Measurements from ENCODE around the gene OR2C1.

OR2C1 gene

GRCh38 chr16:3388325-3388724, 32.6 kb downstream of the OR2C1 start:
- DNase-seq (ENCODE audit: low read depth) = no peak
- no peak for TF ChIP-seq CTCF (IDR thresholded peaks at IDR 0.05; ENCODE audit: low read length, missing control alignments)
- no peak overlapping the region for H3K4me3 ChIP-seq (replicated peaks; ENCODE audit: low read depth, low read length)

- DNase-seq (ENCODE audit: low read depth) = no peak
- no peak overlapping the region for H3K4me3 ChIP-seq (replicated peaks; ENCODE audit: low read depth, low read length)
- no peak for TF ChIP-seq CTCF (IDR thresholded peaks at IDR 0.05; ENCODE audit: low read length, missing control alignments)
Measured at GRCh38 chr16:3389663-3390338, 34.1 kb downstream of the OR2C1 start.

DNA sequence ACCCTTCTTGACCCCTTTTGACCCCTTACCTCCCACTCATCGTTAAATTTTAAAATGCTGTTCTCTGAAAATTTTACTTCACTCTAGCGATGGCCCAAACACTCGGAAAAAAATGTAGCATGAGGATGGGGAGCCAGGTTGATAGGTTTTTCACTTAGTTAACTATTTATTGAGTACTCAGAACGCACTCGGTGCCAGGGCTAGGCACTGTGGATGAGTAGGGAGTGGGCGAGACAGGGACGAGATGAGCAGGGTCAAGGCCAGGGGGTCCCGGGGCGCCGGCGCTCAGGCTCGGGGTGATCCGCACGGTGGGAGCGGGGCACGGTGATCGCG, 44.7 kb downstream of the OR2C1 start:
- no peak for TF ChIP-seq CTCF (IDR thresholded peaks at IDR 0.05; ENCODE audit: low read length, missing control alignments)
- no peak for DNase-seq (ENCODE audit: low read depth)
- H3K4me3 ChIP-seq (replicated peaks; ENCODE audit: low read depth, low read length) = peak overlapping the region; percentile 76

GRCh38 chr16:3400779-3401688, 45.3 kb downstream of the OR2C1 start, which contains the start of the genes ZNF174 and ZSCAN32:
TSS of gene ZNF174 (plus strand) at chr16:3401215. CDS start at chr16:3402005, 790 bp downstream.
TSS of gene ZSCAN32 (minus strand) at chr16:3401004. CDS start at chr16:3397557, 3,447 bp downstream.
- peak; percentile 99 for DNase-seq (ENCODE audit: low read depth)
- TF ChIP-seq CTCF (IDR thresholded peaks at IDR 0.05; ENCODE audit: low read length, missing control alignments) = no peak
- H3K4me3 ChIP-seq (replicated peaks; ENCODE audit: low read depth, low read length) = peak within 1 kb of the TSS; percentile 76

- peak; percentile 10 for DNase-seq (ENCODE audit: low read depth)
- TF ChIP-seq CTCF (IDR thresholded peaks at IDR 0.05; ENCODE audit: low read length, missing control alignments) = no peak
- H3K4me3 ChIP-seq (replicated peaks; ENCODE audit: low read depth, low read length) = peak overlapping the region; percentile 76
Measured at GRCh38 chr16:3401719-3402397, 46.2 kb downstream of the OR2C1 start.

Measured in fibroblast of pulmonary artery (primary cell).